ENCODE results near the gene SERPINE2.

- TF ChIP-seq POLR2A (IDR thresholded peaks at IDR 0.05) (no peak), CTCF (IDR thresholded peaks at IDR 0.05) (no peak), EP300 (IDR thresholded peaks at IDR 0.05) (no peak)
These were observed 38.9 kb upstream of the SERPINE2 start for GRCh38 chr2:224077773-224078507.

Measured in tibial nerve (tissue), 4 donors.